Stimulated activated naive CD8-positive, alpha-beta T cell treated with anti-CD3 and anti-CD28 coated beads, Interleukin-15, Interleukin-2, amounts not matched to agents 100 ng/mL and 50 ng/mL, for 24 hours (primary cell): ENCODE results near the gene OSER1.

Source experiments
- H3K27ac Mint-ChIP-seq: one replicate; pipeline ENCODE4 v1.8.0; 2021; ENCODE audit warnings: mild to moderate bottlenecking, mixed read lengths
- H3K27me3 Mint-ChIP-seq: one replicate; pipeline ENCODE4 v1.8.0; 2021; ENCODE audit warnings: mixed read lengths
- H3K36me3 Mint-ChIP-seq: one replicate; pipeline ENCODE4 v1.8.0; 2021; ENCODE audit warnings: low read depth, mixed read lengths
- H3K4me1 Mint-ChIP-seq: one replicate; pipeline ENCODE4 v1.8.0; 2021; ENCODE audit warnings: low read depth, mixed read lengths
- H3K4me3 Mint-ChIP-seq: one replicate; pipeline ENCODE4 v1.8.0; 2021; ENCODE audit warnings: mild to moderate bottlenecking, mixed read lengths
- H3K9me3 Mint-ChIP-seq: one replicate; pipeline ENCODE4 v1.8.0; 2021; ENCODE audit warnings: mixed read lengths

The OSER1 gene

DNA sequence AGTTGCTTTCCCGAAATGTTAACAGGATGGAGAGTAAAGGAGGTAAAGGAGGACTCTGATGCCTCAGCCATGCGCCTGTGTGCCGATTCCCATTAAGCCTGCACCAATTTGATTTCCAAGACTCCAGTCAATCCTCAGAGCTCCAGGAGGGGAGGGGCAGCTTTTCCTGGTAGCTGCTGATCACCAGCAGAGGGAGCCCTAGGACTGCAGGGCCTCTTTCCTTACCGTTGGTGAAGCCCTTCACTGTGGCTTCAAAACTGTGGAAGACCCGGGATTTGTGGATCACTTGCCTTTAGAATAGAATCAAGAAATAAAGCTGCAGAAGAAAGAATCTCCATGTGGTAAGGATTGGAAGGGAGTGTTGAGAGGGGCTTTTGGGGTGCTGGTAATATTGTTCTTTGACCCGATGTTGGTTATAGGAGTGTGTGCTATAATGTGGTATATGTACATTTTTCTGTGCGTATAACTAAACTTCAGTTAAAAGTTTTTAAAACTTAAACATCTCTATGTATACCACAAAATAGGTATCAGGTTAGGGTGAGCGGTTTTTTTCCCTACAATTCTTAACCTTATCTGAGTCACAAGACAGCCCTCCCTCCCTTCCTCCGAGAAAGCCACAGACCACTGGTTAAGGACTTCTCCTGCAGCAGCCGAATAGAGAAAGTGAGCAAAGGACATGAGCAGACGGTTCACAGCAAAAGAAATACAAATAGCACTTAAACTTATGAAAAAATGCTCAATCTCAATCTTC lies 6.9 kb upstream of the OSER1 start:
- Mint-ChIP-seq H3K9me3 (no peaks in the 10 kb centered on the region), H3K27ac (peak overlapping the region; percentile 70), H3K36me3 (no peaks in the 10 kb centered on the region), H3K27me3 (no peaks in the 10 kb centered on the region), H3K4me1 (peaks cover 55% of the 10 kb centered on the region), H3K4me3 (peak overlapping the region; percentile 80)

DNA sequence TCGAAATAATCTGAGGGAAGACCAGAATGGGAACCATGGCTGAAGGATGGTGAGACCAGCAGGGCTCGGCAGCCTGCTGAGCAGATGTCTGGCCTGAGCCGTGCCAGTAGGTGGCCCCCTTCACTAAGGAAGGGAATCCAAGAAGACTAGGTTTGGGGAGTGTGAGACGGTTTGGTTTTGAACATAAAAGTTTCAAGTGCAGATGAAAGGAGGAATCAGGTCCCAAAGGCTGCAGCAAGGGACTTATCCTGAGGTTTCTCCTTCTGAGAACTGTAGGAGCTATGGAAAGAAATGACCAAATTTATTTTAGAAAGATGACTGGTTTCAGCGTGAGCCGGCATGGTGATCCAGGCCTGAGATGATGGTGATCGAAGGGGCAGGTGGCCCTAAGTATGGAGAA lies 4.6 kb upstream of the OSER1 start:
- no peaks in the 10 kb centered on the region for H3K27me3 Mint-ChIP-seq
- H3K4me3 Mint-ChIP-seq = no peak overlapping the region
- H3K4me1 Mint-ChIP-seq = peaks cover 66% of the 10 kb centered on the region
- H3K36me3 Mint-ChIP-seq = no peaks in the 10 kb centered on the region
- H3K9me3 Mint-ChIP-seq = no peaks in the 10 kb centered on the region
- H3K27ac Mint-ChIP-seq = no peak overlapping the region

GRCh38 chr20:44212792-44213191 lies 2.2 kb upstream of the OSER1 start:
- Mint-ChIP-seq H3K9me3 (no peaks in the 10 kb centered on the region), H3K27ac (no peak overlapping the region), H3K27me3 (no peaks in the 10 kb centered on the region), H3K4me1 (peaks cover 66% of the 10 kb centered on the region), H3K36me3 (no peaks in the 10 kb centered on the region), H3K4me3 (no peak overlapping the region)

- H3K4me3 Mint-ChIP-seq = peak overlapping the region; percentile 96
- H3K36me3 Mint-ChIP-seq = peaks cover 6% of the 10 kb centered on the region
- H3K27ac Mint-ChIP-seq = peak overlapping the region; percentile 96
- H3K9me3 Mint-ChIP-seq = no peaks in the 10 kb centered on the region
- H3K4me1 Mint-ChIP-seq = peaks cover 64% of the 10 kb centered on the region
- H3K27me3 Mint-ChIP-seq = no peaks in the 10 kb centered on the region
Measured at GRCh38 chr20:44211177-44212039, 837 bp upstream of the OSER1 start.

DNA sequence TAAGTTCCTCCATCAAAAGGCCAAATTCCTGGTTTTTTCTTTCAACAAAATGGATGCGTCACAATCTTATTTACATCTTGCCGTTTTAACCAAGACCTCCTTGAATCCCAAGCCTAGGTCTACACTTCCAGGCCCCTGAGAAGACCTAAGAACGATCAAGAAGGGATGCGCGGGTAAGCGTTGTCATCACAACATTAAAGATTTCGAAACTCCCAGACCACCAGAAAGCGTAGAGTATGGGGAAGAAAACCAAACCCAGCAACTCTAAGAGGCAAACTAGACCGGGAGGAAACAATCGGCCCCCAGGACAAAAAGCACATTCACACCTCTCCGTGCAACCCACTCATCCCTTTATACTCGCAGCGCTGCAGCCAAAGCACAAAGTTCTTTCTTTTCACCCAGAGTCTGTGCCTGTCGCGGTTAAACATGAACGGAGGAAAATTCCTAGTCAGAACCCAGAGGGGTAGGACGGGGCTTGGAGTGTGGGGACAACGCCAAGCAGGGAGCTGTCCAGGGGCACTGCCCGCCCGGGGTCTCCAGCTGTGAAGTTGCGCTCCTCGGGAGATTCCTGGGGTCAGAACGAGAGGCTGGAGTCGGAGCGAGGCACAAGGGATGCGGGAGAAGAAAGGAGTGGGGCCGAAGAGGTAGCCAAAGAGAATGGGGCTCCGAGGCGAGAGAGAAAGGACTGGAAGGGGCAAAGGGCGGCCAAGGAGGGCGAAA lies 725 bp downstream of the OSER1 start:
- Mint-ChIP-seq H3K4me3 (peak overlapping the region; percentile 96), H3K27me3 (no peaks in the 10 kb centered on the region), H3K36me3 (peaks cover 18% of the 10 kb centered on the region), H3K27ac (peak overlapping the region; percentile 96), H3K9me3 (no peaks in the 10 kb centered on the region), H3K4me1 (peaks cover 56% of the 10 kb centered on the region)

DNA sequence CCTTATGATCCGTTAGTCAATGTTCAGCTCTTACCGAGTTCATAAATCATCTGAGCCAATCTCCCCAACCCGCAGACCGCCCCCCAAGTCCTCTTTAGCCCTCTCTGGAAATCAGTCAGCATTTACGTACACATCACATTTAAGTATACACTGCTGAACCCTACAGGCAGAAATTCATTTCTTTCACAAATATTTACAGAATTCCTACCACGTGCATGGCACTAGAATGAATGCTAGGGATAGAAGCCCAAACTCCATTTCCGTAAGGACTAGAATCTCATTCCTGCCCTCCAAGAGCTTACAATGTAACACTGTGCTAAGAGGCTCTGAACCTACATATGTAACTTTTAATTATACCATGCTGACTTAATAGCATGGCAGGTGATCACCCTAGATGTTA lies 1.8 kb downstream of the OSER1 start:
- Mint-ChIP-seq H3K4me3 (peak overlapping the region; percentile 96), H3K9me3 (no peaks in the 10 kb centered on the region)

GRCh38 chr20:44208165-44208564 lies 2.4 kb downstream of the OSER1 start:
- H3K4me3 Mint-ChIP-seq = peak overlapping the region; percentile 96
- no peaks in the 10 kb centered on the region for H3K27me3 Mint-ChIP-seq
- H3K36me3 Mint-ChIP-seq = peaks cover 22% of the 10 kb centered on the region
- no peak overlapping the region for H3K27ac Mint-ChIP-seq
- peaks cover 61% of the 10 kb centered on the region for H3K4me1 Mint-ChIP-seq
- no peaks in the 10 kb centered on the region for H3K9me3 Mint-ChIP-seq

More for the DNA sequence above, 1.8 kb downstream of the OSER1 start:
- H3K27me3 Mint-ChIP-seq = no peaks in the 10 kb centered on the region
- H3K36me3 Mint-ChIP-seq = peaks cover 22% of the 10 kb centered on the region
- H3K4me1 Mint-ChIP-seq = peaks cover 61% of the 10 kb centered on the region
- H3K27ac Mint-ChIP-seq = no peak overlapping the region

DNA sequence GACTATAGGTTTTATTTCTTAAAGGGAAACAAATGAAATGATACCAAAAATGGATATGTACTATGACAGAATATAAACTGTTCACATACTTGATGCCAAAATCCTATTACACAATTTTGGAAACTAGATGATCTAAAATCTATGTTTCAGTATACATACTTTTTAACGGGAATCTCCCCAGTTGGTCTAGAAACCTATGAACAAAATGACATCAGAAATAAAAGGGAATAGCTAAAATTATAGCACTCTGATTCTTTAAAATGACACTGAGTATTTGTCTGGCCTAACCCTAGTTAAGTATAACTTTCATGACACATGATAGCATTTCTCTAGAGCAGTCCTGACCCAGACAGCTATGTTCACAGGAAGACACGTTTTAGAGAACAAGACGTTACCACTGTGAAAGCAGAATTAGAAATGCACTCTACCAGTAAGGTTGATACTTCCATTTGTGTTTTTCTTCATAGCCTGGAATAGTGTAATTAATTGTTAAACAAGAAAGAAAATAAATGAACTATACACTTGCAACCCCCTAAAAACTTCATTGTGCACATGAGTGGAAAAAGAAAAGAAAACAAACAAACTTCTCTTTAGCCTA lies 3.3 kb downstream of the OSER1 start:
- Mint-ChIP-seq H3K27me3 (no peaks in the 10 kb centered on the region), H3K9me3 (no peaks in the 10 kb centered on the region), H3K27ac (peak overlapping the region; percentile 12), H3K36me3 (peaks cover 29% of the 10 kb centered on the region), H3K4me1 (peaks cover 61% of the 10 kb centered on the region), H3K4me3 (peak overlapping the region; percentile 27)

DNA sequence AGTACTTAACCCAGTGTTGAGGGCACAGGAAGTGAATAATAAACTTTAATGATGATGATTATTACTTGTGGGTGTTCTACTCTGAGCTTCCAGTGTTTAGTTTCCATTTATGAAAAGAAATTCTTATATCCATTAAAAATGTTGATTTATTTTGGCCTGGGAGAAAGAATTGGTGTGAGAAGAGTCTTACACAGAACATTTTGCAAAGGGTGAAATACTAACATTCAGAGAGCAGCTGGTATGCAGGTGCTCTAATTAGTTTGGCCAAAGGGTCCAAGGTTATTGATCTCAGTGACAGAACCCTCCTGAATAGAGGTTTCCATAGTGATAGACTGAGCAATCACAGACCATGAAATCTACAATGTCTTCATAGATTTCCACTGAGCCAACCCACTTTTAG lies 4.4 kb downstream of the OSER1 start:
- Mint-ChIP-seq H3K27ac (no peak overlapping the region), H3K4me1 (peaks cover 50% of the 10 kb centered on the region), H3K36me3 (peaks cover 40% of the 10 kb centered on the region), H3K9me3 (no peaks in the 10 kb centered on the region), H3K4me3 (no peak overlapping the region), H3K27me3 (no peaks in the 10 kb centered on the region)

DNA sequence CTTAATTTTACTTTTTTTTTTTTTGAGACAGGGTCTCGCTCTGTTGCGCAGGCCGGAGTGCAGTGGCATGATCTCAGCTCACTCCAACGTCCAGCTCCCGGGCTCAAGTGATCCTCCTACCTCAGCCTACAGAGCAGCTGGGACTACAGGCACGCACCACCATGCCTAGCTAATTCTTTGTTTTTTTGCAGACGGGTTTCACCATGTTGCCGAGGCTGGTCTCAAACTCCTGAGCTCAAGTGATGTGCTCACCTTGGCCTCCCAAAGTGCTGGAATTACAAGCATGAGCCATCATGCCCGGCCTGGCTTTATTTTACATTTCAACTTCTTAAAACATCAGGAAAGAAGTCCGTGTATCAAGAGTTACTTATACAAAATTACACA lies 5.7 kb downstream of the OSER1 start:
- no peaks in the 10 kb centered on the region for H3K27me3 Mint-ChIP-seq
- H3K4me3 Mint-ChIP-seq = no peak overlapping the region
- H3K4me1 Mint-ChIP-seq = peaks cover 46% of the 10 kb centered on the region
- no peaks in the 10 kb centered on the region for H3K9me3 Mint-ChIP-seq
- no peak overlapping the region for H3K27ac Mint-ChIP-seq
- peaks cover 49% of the 10 kb centered on the region for H3K36me3 Mint-ChIP-seq

- H3K4me1 Mint-ChIP-seq = peaks cover 46% of the 10 kb centered on the region
- H3K27me3 Mint-ChIP-seq = no peaks in the 10 kb centered on the region
- peaks cover 54% of the 10 kb centered on the region for H3K36me3 Mint-ChIP-seq
- no peak overlapping the region for H3K27ac Mint-ChIP-seq
- no peak overlapping the region for H3K4me3 Mint-ChIP-seq
- no peaks in the 10 kb centered on the region for H3K9me3 Mint-ChIP-seq
Measured at GRCh38 chr20:44204156-44204831, 6.3 kb downstream of the OSER1 start.

- Mint-ChIP-seq H3K27ac (no peak overlapping the region), H3K4me1 (peaks cover 42% of the 10 kb centered on the region), H3K4me3 (no peak overlapping the region), H3K36me3 (peaks cover 61% of the 10 kb centered on the region), H3K9me3 (no peaks in the 10 kb centered on the region), H3K27me3 (no peaks in the 10 kb centered on the region)
Measured at GRCh38 chr20:44203161-44203560, 7.4 kb downstream of the OSER1 start.

GRCh38 chr20:44200983-44201382 lies 9.6 kb downstream of the OSER1 start:
- Mint-ChIP-seq H3K27ac (no peak overlapping the region), H3K27me3 (no peaks in the 10 kb centered on the region), H3K4me1 (peaks cover 26% of the 10 kb centered on the region), H3K4me3 (no peak overlapping the region), H3K9me3 (no peaks in the 10 kb centered on the region), H3K36me3 (peaks cover 67% of the 10 kb centered on the region)

DNA sequence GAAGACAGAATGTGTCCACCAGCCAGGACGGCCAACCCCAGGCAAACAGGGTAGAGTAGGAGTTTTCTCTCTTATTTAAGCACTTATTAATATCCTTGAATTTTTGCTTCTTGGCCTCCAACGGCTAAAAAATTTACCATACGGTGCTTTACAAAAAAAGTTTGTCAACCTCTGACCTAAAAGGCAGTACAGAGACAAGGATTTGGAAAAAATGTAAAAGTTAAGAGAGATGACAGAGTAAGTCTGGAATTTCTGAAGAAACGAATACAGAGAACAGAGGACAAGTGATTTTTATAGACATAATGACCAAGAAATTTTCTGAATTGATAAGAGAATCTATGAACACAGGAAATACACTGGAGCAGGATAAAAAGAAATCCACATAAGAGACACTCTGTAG lies 10.2 kb downstream of the OSER1 start:
- Mint-ChIP-seq H3K4me3 (no peak overlapping the region), H3K27me3 (no peaks in the 10 kb centered on the region), H3K36me3 (peaks cover 63% of the 10 kb centered on the region), H3K9me3 (no peaks in the 10 kb centered on the region), H3K27ac (peak overlapping the region; percentile 6), H3K4me1 (peaks cover 26% of the 10 kb centered on the region)
